Measurements from ENCODE around the gene SKA1. TPM values are rescaled to one million over a fixed set of nuclear protein-coding genes. Genes with fewer than 3 reads are reported as not detected.

Gene SKA1
- total and polyA plus RNA-seq, 8 donors = 0.05 to 0.86 (median 0.37) TPM

DNA sequence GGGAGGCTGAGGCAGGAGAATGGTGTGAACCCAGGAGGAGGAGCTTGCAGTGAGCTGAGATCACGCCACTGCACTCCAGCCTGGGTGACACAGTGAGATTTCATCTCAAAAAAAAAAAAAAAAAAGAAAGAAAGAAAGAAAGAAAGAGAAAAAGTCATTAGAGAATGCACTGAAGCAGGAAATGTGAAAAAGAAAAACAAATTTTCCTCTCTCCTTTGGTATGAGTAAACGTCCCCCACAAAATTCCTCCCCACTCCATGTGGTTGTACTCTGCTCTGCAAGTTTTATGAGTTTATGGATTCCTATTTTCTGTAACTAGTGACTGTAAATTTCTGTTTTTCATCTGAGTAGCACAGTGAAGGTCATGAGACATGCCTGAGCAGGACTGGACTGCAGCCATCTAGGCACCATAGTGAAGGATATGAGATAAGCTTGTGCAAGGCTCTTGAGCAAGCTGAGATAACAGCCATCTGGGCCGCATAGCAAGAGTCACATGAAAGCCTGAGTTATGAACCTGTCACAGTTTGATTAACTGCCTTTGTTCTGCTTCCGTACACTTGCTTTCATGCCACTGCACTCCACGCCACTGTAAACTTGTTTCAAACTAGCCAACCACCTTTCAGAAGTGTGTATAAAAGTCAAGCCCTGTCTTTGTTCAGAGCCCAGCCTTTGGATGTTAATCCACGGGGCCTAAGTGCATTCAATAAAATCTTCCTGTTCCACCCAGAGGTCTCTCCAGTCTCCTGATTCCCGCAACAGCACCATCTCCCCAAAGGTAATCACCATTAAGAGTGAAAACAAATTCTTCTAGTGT lies 50.2 kb downstream of the SKA1 start:
- peak overlapping the region; percentile 47 to 78 (median 66) for H3K27ac ChIP-seq
- DNase-seq (peak in 5 of 6 donors; percentile 81 to 93 (median 91)), FAIRE-seq (no peak), ATAC-seq (peak; percentile 86 to 95 (median 91))
- TF ChIP-seq, protein P1, sequence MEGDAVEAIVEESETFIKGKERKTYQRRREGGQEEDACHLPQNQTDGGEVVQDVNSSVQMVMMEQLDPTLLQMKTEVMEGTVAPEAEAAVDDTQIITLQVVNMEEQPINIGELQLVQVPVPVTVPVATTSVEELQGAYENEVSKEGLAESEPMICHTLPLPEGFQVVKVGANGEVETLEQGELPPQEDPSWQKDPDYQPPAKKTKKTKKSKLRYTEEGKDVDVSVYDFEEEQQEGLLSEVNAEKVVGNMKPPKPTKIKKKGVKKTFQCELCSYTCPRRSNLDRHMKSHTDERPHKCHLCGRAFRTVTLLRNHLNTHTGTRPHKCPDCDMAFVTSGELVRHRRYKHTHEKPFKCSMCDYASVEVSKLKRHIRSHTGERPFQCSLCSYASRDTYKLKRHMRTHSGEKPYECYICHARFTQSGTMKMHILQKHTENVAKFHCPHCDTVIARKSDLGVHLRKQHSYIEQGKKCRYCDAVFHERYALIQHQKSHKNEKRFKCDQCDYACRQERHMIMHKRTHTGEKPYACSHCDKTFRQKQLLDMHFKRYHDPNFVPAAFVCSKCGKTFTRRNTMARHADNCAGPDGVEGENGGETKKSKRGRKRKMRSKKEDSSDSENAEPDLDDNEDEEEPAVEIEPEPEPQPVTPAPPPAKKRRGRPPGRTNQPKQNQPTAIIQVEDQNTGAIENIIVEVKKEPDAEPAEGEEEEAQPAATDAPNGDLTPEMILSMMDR (IDR thresholded peaks at IDR 0.05) = no peak
- H3K36me3 ChIP-seq = no peaks in the 10 kb centered on the region
- 18% methylated on average over 7 of the region's 7 CpGs for WGBS, 2 donors
- intact Hi-C loops (cut with DNase I) = no loop called here
- peaks cover 11 to 18% (median 13%) of the 10 kb centered on the region in 3 donors for H3K4me1 ChIP-seq
- no peaks in the 10 kb centered on the region for H3K27me3 ChIP-seq
- peaks cover 0 to 14% (median 0%) of the 10 kb centered on the region in 4 donors for H3K9me3 ChIP-seq
- H3K4me3 ChIP-seq = no peak overlapping the region

DNA sequence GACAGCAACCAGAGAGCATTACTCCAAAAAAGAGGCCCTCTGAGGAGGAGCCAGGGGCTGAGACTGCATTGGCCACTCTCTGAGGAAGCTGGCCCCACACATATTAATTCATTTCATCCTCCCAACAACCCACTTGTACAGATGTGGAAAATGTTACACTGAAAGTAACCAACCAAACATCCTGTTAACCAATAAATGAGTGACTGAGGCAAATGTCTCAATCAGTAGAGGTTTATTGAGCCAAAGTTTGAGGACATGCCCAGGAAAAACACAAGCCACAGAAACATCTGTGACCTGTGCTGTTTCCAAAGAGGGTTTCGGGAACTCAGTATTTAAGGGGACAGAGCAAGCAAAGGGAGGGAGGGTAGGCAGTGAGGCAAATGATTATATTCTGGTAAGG lies 53.0 kb downstream of the SKA1 start:
- WGBS, 2 donors = 92% methylated on average over 1 of the region's 1 CpG
- FAIRE-seq (no peak), DNase-seq (no peak), ATAC-seq (no peak)
- Histone ChIP-seq H3K27me3 (no peaks in the 10 kb centered on the region), H3K36me3 (no peaks in the 10 kb centered on the region), H3K4me3 (no peak overlapping the region), H3K27ac (no peak overlapping the region), H3K9me3 (peaks cover 0 to 14% (median 0%) of the 10 kb centered on the region in 4 donors), H3K4me1 (peaks cover 7 to 13% (median 8%) of the 10 kb centered on the region in 3 donors)
- TF ChIP-seq, protein P1 (IDR thresholded peaks at IDR 0.05) = no peak
- intact Hi-C loops (cut with DNase I) = no loop called here

DNA sequence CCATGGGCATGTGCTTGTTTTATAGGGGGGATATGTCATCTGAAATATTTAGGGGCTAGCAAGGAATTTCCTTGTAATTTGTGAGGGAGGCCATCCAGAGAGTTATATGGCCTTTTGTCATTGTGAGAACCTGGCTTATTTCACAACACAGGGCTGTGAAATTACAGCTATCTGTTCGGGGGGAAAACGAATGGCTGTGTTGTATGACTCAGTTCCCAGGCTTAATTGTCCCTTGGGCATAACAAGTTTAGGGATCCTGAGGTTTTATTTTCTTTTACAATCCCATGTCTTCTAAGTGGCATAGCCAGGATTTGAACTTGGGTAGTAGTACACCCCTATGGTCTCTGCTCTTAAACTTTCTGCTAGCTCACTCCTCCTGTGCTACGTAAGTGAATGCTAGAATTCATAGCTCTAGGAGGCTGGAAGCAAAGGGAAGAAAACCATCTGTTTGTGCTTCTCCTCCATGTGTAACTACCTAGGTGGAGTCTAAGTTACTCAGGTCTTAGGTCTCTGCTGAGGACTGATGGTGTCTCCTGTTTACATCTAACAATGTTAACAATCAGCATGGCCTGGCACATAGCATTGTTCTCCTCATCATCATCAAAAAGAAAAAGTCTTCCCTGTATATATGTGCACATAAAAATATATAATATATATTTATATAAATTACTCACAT lies 53.8 kb downstream of the SKA1 start:
- intact Hi-C loops (cut with DNase I) = no loop called here

DNA sequence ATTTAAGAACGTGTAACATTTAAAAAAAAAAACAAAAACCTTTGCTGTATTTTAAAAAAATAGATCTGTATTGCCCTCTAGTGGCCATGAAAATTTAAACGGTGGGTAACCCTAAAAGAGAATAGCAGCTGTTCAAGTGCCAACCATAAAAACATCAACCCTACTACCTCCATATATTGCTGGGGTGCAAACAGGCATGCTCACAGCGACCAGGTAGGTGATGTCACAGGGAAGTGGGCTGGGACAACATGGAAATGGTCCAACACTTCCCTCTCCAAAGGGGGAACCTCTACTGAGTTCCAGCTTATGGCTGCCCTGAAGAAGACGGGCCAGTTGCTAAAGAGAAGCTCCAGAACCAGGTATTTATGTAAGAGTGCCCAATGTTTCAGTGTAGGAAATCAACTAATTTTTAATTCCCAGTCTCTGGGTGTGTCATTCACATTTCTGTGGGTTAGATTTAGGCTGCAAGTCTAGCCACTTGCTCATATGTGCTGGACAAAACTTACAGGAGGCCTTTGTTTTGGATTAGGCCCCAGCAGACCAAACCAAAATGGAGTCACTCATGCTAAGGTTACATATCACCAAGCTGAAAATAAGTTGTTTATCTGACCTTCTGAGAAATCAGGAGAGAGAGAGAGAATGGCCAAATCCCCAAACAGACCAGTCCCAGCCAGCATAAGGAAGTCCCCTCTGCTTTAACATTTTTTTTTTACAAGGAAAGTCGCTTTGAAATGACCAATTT lies 54.5 kb downstream of the SKA1 start:
- FAIRE-seq (peak; percentile 93), DNase-seq (peak in 1 of 6 donors; percentile 36)

More for the DNA sequence above, 53.8 kb downstream of the SKA1 start:
- Histone ChIP-seq H3K27ac (no peak overlapping the region), H3K9me3 (peaks cover 0 to 14% (median 0%) of the 10 kb centered on the region in 4 donors), H3K36me3 (no peaks in the 10 kb centered on the region), H3K4me1 (peaks cover under 1 to 7% (median 4%) of the 10 kb centered on the region in 3 donors), H3K4me3 (no peak overlapping the region), H3K27me3 (no peaks in the 10 kb centered on the region)
- FAIRE-seq = no peak
- WGBS, 2 donors = 78 to 80% methylated on average over 3 of the region's 3 CpGs
- DNase-seq = no peak
- TF ChIP-seq, protein P1 (IDR thresholded peaks at IDR 0.05) = no peak
- peak in 1 of 4 donors; percentile 11 for ATAC-seq

More for the DNA sequence above, 54.5 kb downstream of the SKA1 start:
- TF ChIP-seq, protein P1 (IDR thresholded peaks at IDR 0.05) = peak; percentile 20 to 55 (median 39)
- peaks cover 0 to 4% (median under 1%) of the 10 kb centered on the region in 3 donors for H3K4me1 ChIP-seq
- no peaks in the 10 kb centered on the region for H3K36me3 ChIP-seq
- WGBS, 2 donors = 24 to 26% methylated on average over 5 of the region's 5 CpGs
- no peak overlapping the region for H3K4me3 ChIP-seq
- ATAC-seq = peak in 3 of 4 donors; percentile 31 to 39 (median 38)
- H3K27ac ChIP-seq = no peak overlapping the region
- intact Hi-C loops (cut with DNase I) = no loop called here
- peaks cover 0 to 14% (median 0%) of the 10 kb centered on the region in 4 donors for H3K9me3 ChIP-seq
- H3K27me3 ChIP-seq = no peaks in the 10 kb centered on the region
